Measurements from ENCODE around the gene MUC2. TPM values are rescaled to one million over a fixed set of nuclear protein-coding genes. Genes with fewer than 3 reads are reported as not detected.
A peak's percentile ranks its signal among the peaks of the same experiment; 100 is the strongest.

MUC2 gene
- total and polyA plus RNA-seq, 2 of the 4 experiments (the other 2 are of a cell fraction), result not detected

- Histone ChIP-seq H4K5ac (ENCODE audit: low read depth, low read length) (no peak overlapping the region), H2BK15ac (ENCODE audit: low read depth, low read length) (no peak overlapping the region), H3K4me1 (ENCODE audit: control insufficient read depth, insufficient read depth, low read length) (peaks cover 13% of the 10 kb centered on the region), H3K36me3 (ENCODE audit: control insufficient read depth, insufficient read depth, low read length) (no peaks in the 10 kb centered on the region), H3K18ac (ENCODE audit: low read depth, low read length) (0 out of 2 replicates have a peak overlapping the region, but pooled peaks have one; percentile 13), H3K27ac (ENCODE audit: insufficient read depth, low read length) (no peak overlapping the region), H3K56ac (ENCODE audit: extremely low read depth, insufficient read depth, low read length) (no peak overlapping the region), H3K27me3 (ENCODE audit: control insufficient read depth, insufficient read depth, low read length) (peaks cover 2% of the 10 kb centered on the region; the same call in 1 of the 2 replicates), H2AK5ac (ENCODE audit: low read depth, low read length) (no peak overlapping the region), H2AFZ (replicated peaks; ENCODE audit: low read length, poor library complexity) (no peak overlapping the region), H4K8ac (ENCODE audit: low read depth in 2 of 2, low read length in 2 of 2) (peak overlapping the region in 1 of 2 experiments; percentile 5; a peak in 1 of 4 replicates), H2BK20ac (ENCODE audit: low read depth, low read length) (no peak overlapping the region), H2BK5ac (ENCODE audit: low read depth, low read length, poor library complexity, severe bottlenecking) (no peak overlapping the region), H4K20me1 (ENCODE audit: insufficient read depth, low read length) (no peaks in the 10 kb centered on the region), H3K9me1 (ENCODE audit: insufficient read depth, low read length) (no peaks in the 10 kb centered on the region), H3K4me3 (ENCODE audit: insufficient read depth, low read depth, low read length) (no peak overlapping the region), H2AK9ac (replicated peaks; ENCODE audit: low read depth, low read length, poor library complexity) (peak overlapping the region; percentile 65), H3K4ac (ENCODE audit: low read depth, low read length) (no peak overlapping the region), H3K79me1 (ENCODE audit: low read depth in 1 of 2, low read length in 2 of 2) (no peaks in the 10 kb centered on the region), H2BK120ac (ENCODE audit: low read depth, low read length) (no peak overlapping the region), H4K91ac (ENCODE audit: insufficient read depth, low read depth, low read length) (no peak overlapping the region), H3K23ac (ENCODE audit: low read depth, low read length) (no peak overlapping the region), H3K4me2 (ENCODE audit: low read depth, low read length) (no peak overlapping the region), H3K14ac (replicated peaks; ENCODE audit: low read depth, low read length) (no peak overlapping the region), H3K9me3 (ENCODE audit: control insufficient read depth, insufficient read depth, low read length) (no peaks in the 10 kb centered on the region), H3K9ac (ENCODE audit: low read depth, low read length) (no peak overlapping the region)
- dilution Hi-C loops (cut with HindIII; ENCODE audit: low sequenced_read_pairs, unreplicated experiment), result no loop called here
- no peak for ATAC-seq (ENCODE audit: low read depth)
- TF ChIP-seq SMC3 (IDR thresholded peaks at IDR 0.05; ENCODE audit: low read depth, low read length) (no peak), BHLHE40 (IDR thresholded peaks at IDR 0.05; ENCODE audit: low read depth, low read length) (no peak), FOS (IDR thresholded peaks at IDR 0.05; ENCODE audit: low read depth, low read length) (no peak), MAFK (IDR thresholded peaks at IDR 0.05; ENCODE audit: low read depth, low read length) (no peak), MXI1 (IDR thresholded peaks at IDR 0.05; ENCODE audit: borderline replicate concordance, low read depth, low read length) (no peak), RCOR1 (IDR thresholded peaks at IDR 0.05; ENCODE audit: insufficient replicate concordance, low read length) (no peak), CTCF (conservative IDR thresholded peaks at IDR 0.05; ENCODE audit: low read depth, low read length) (no peak), MAZ (IDR thresholded peaks at IDR 0.05; ENCODE audit: borderline replicate concordance, low read depth, low read length) (no peak), POLR2A (IDR thresholded peaks at IDR 0.05; ENCODE audit: low read depth, low read length) (no peak), USF2 (IDR thresholded peaks at IDR 0.05; ENCODE audit: low read depth, low read length) (no peak), CHD1 (IDR thresholded peaks at IDR 0.05; ENCODE audit: low read depth, low read length) (no peak)
- ChIA-PET POLR2A (ENCODE audit: unreplicated experiment) (no interaction called here), CTCF (no interaction called here)
- 67% methylated on average over 3 of the region's 11 CpGs; no CpG with 5 or more reads in 1 of the 2 experiments for WGBS, 2 experiments (ENCODE audit: extremely low coverage in 2 of 2, insufficient read length in 1 of 2)
- in situ Hi-C loops (cut with MboI; ENCODE audit: low sequenced_read_pairs), result no loop called here
- intact Hi-C loops (cut with micrococcal nuclease), result no loop called here
- no peak for DNase-seq
- BruUV-seq (replicated peaks), result no TSS peak
These were observed 827 bp upstream of the MUC2 start for GRCh38 chr11:1073851-1074243.

All from IMR-90 (cell line).